COLO668 (cell line): ENCODE data around the gene CSNK1G1.

Experiments
- DNase-seq: peaks from one replicate; lab custom pipeline; 2025; ENCODE audit not compliant: unreplicated experiment; lab: John Stamatoyannopoulos, UW

CSNK1G1 gene

DNA sequence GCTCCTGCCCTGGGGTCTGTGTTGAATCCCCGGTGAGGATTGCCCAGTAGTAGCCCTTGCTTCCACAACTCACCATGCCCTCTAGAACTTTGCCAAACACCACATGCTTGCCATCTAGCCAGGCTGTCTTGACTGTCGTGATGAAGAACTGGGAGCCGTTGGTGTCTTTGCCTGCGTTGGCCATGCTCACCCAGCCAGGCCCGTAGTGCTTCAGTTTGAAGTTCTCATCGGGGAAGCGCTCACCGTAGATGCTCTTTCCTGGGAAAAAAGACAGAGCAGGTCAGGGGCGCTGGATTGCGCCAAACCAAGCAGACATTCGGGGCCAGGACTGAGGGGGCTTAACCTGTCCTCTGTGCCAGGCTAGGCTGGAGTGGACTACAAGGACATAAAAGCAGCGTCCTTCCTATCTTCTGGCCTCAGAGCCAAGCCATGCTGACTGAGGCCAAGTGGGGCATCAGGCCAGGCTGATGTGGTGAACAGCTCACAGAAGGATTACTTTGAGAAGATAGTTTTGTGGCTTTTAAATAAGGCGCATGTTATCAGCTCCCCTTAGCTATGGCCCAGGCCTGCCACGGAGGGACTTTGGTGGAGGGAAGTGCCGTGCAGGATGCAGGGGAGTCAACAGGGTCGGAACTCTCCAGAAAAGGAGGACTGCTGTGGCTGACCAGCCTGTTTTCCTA is 199.2 kb downstream of the CSNK1G1 start:
- DNase-seq, result no peak

DNA sequence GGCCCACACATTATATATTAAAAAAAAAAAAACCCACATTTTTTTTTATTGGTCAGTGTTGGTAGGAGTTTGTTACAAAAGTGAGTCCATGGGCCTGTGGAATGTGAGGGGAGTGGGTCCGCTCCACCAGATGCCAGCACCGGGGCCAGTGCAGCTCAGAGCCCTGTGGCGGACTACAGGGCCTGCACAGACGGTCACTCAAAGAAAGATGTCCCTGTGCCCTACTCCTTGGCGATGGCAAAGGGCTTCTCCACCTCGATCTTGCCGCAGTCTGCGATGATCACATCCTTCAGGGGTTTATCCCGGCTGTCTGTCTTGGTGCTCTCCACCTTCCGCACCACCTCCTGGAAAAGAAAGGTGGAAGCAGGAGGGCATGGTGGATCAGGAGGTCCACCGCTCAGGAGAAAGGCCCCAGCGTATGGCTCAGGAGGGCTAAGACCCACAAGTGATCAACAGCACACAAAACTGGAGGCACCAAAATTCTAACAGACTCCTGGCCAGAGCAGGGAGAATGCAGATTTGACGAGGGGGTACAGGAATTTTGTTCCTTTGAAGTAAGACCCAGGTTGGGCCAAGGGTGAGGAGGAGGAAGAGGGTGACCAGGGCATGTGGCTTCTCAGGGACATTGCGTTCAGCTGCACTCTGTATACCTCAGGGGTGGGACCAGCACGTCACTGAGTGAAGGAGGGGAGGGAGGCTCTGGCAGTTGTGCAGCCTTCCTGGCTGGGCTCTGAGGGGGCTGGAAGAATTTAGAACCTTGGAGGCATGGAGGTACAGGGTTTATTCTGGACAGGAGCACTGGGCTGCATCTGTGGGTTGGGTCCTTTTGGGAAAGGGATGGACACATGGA is 199.9 kb downstream of the CSNK1G1 start:
- no peak for DNase-seq

DNA sequence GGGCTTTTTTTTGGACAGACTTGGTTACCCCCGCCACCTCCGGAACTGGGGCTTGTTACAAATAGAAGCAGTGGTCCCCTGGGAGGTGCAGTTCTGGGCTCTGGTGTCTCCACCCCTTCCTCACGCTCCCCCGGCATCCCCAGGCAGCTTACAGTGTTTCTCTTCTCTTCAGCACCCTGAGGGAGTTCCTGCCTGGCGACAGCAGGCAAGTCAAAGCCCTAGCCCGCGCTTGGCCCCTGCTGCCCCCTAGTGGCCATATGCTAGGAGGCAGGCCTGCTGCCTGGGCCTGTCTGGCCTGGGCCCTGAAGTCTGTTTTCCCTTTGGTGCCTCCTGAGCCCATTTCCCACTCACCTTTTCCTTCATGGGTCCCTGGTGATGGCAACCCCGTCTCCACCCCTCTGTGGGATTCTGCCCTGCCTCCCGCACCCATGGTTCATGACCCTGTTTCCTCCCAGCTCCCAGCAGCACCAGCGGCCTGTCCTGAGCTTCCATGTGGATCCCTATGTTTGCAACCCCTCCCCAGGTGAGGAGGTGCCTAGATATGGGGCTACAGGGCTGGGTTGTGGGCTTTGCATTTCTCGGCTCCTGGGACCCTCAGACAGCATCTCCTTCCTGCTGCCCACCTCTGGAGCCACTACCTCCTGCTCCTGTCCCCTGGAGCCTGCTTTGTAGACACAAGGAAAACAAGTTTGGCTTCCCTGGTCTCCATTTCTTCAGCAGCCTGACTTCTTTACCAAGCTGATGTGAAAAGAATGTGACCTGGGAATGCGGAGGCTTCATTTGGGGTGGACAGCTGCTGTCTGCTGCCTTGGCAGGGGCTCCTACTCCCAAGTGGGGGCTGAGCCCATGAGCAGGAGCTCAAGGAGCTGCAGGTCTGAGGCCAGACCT is 202.2 kb downstream of the CSNK1G1 start:
- peak; percentile 85 for DNase-seq

DNA sequence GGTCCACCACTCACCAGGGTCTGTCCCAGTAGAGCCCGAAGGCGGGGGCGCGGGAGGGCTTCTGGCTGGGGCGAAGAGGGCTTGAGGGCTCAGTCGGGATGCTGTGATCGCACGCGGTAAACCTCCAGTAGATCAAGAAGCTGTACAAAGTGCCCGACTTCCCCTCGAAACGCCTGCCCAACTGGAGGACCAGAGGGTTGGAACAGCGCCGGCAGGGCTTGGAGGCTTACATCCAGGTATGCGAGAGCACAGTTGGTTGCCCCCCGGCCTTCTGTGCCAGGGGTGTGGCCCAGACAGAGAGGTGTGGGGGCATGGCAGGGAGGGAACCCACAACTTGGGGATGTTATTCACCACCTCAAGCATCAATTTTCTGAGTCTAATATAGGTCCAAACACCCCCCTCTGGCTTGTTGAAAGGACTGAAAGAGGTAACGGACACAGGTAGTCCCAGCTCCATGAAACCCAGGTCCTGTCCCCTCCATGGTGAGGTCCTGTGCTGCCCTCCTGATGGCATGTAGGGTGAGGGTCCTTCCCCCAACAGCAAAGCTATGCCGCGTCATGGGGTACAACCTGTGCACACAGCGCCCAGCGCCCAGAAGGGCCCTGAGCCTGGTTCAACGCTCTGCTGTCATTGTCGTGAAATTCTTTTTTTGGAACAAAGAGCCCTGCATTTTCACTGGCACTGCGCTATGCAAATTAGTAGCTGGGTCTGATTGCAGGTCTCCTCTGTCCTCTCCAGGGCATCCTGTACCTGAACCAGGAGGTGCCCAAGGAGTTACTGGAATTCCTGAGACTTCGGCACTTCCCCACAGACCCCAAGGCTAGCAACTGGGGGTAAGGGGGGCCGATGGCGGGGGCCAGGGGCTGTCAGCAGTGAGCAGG is 203.2 kb downstream of the CSNK1G1 start:
- DNase-seq, result peak; percentile 29

DNA sequence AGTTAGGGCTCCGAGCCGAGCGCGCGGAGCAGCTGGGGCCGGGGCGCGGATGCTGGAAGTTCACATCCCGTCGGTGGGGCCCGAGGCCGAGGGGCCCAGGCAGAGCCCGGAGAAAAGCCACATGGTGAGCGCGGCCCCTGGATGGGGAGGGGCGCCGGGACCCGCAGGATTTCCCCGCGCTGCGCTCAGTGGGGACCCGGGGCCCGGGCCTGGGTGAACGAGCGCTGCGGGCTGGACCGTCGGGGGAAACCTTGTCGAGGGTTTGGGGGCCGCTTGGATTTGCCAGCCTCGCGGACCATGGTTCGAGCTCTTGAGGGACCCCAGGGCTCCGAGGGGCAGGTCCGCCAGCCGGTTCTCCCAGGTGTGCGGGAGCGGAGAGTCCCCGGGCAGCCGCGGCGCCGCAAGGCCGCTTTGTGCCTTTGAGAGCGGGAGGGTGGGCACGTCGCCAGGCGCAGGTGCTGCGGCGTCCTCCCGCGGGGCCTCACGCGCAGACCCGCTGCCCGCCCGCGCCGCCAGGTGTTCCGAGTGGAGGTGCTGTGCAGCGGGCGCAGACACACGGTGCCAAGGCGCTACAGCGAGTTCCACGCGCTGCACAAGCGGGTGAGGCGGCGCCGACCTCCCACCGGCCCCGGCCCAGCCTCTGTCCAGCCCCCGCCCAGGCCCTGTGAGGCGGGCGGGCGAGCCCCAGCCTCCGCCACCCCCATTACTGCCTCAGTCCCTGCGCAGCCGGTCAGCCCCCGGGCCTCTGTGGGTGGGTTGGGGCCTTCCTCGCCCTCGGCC is 204.1 kb downstream of the CSNK1G1 start, which contains the start of gene SNX22:
Gene SNX22, plus strand, starts transcription at position 5 of the 780 bp plus-strand sequence. Its CDS starts 45 bp downstream, at position 50.
- DNase-seq, result peak; percentile 63

DNA sequence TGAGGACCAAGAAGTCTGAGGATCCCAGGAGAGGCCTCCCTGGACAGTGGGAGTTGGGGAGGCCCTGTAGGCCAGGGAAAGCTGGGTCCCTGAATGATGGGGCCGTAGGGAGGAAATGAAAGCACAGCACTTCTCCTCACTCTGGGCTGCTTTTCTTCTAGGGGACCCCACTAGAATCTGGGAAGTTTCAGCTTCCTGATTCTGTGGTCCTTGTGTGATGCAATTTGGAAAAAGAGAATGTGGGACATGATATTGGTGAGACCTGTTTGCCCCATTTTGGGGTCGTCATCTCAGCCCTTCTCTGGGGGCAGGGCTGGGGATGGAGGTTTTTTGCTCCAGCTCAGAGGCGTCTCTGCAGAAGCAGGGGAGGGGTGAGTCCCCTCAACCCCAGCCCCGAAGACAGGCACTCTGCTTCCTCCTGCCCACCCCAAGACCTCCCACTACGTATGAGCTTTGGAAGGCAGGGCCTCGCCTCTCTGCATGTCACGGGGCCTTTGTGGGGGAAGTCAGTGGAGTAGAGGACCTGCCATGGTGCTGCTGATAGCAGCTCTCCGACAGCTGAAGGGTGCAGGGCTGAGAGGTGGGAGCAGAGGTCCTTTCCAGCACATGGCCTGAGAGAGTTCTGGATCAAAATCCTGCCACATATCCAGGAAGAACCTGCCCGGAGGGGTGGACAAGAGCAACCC is 205.9 kb downstream of the CSNK1G1 start:
- DNase-seq, result no peak

DNA sequence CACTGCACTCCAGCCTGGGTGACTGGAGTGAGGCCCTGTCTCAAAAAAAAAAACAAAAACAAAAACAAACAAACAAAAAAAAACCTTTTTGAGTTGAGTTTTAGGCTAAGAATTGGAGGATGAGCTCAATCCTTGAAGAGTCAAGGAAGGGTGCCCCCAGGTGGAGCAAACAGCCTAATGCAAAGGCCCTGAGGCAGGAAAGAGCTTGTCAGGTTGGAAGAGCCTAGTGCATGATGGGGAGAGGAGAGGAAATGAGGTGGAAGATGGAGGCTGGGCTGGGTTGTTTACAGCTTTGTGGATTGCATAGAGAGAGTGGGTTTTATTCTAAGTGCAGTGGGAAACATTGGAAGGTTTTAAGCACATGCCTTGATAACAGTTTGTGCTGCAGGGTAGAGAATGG is 206.5 kb downstream of the CSNK1G1 start:
- peak; percentile 10 for DNase-seq

DNA sequence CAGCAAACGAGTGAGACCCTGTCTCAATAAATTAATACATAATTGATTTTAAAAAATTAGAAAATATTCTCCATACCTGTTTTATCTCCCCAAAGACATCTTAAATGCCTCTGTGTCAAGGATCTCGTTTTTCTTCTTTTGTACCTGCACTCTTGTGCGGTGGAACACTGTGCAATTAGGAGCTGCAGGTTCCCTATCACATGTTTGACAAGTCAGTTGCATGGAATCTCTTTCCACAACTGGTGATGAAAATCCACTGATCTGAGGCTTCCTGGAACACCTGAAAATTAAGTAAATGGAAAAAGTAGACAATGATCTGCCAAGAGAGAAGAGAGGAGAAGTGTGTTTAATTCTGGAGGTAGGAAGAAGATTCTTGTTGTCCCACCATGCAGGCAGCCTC is 207.4 kb downstream of the CSNK1G1 start:
- DNase-seq, result no peak

DNA sequence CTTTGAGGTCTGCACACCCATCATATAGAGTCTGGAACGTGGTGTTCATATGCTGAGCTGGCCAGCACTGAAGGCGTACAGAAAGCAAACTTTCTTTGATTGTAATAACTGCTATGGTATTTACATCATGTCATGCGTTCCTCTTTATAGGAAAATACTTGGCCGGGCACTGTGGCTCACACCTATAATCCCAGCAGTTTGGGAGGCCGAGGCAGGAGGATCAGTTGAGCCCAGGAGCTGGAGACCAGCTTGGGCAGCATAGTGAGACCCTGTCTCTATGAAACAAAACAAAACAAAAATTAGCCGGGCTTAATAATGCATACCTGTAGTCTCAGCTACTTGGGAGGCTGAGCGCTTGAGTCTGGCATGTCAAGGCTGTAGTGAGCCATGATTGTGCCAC is 207.8 kb downstream of the CSNK1G1 start:
- no peak for DNase-seq

DNA sequence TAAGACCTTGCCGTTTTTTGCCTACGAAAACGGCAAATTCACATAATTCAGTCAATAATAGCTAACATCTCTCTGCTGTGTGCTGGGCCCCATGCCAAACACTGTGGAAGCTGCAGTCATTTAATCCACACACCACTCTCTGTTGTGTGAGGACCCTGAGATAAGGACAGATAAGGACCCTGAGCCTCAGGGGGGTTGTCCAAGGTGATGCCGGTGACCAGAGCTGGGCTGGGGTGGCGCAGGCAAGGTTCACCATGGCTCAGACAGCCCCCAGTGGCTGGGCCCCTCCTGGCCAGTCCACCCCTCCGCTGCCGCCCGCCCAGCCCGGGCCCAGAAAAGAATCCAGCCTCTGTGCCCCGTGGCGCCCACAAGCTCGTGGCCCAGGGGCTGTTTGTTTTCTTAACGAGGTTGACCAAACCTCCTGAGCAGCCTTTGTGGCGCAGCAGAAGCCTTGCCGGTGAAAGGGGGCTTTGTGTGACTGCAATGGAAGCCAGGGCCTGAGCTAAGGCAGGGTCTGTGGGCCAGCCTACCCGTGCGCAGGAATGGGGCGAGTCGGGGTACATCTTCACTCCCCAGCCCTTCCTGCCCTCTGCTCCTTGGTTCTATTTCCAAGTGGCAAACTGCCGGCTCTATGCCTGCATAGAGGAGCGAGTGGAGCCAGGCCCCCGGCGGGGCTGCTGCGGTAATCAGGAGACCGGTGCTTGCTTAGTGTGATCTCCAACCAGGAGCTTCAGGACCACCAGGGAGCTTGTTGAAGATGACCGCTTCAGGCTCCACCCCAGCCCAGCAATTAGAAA is 208.9 kb downstream of the CSNK1G1 start:
- DNase-seq, result no peak

DNA sequence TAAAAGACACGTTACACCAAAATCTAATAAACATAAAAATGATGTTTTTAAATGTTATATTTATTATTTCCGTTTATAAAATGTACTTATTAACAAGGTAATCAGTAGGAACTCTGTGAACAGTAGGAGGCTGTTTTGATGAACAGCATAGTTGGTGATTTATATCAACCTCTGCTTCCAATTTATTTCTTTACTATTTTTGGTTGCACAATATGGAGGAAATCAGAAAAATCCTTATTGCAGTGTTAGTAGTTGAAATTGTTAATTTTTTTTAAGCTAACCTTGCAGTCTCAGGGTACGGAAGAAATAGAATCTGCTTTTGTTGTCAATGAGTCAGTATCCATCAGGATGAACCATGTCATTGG is 209.5 kb downstream of the CSNK1G1 start:
- DNase-seq, result no peak

DNA sequence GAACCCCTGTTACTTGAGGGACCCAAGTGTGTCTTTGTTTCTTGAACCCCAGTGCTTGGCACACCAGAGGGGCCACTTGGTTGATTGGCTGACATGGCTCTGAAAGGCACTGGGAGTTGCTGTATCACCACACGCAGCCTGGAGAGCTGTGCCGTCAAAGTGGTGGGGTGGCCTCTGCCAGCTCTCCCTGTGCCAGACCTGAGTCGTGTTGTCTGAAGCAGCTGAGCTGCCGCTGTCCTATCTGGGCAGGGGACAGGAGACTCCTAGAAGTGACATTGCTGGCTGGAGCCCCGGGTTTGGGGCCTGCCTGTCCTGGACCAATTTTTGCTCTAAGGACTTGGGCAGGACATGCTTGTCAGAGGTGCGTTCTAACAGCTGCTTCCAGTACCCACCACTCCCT is 209.9 kb downstream of the CSNK1G1 start:
- no peak for DNase-seq

DNA sequence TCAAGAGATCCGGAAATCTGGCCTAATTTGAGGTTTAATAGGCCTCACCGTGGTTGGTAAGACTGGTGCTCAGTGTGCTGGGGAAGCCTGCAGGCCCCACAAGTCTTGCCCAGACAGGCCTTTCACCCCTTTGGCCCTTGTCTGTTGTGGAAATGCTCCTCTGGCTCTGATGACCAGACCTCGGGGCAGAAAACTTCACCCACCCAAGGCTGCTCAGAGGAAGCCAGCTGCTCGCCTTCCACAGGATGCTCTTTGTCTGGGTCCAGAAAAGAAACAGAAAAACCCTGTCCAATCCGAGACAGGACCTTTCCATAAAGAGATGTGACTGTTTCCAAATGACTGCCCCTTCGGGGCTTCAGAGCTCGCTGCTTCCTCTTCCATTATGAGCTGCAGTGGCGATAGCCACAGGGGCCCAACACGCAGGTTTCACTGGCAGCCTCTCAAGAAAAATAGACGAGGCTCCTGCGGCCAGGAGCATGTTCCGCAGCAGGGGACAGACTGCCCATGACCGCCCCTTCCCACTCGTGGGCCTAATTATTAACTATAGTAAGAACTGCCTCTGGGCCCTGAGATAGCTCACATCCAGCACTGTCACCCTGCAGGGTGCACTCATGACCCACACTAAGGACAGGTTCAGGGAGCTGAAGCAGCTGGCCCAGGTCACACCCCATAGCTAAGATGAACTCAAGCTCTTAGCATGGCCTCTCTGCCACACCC is 211.2 kb downstream of the CSNK1G1 start:
- no peak for DNase-seq

DNA sequence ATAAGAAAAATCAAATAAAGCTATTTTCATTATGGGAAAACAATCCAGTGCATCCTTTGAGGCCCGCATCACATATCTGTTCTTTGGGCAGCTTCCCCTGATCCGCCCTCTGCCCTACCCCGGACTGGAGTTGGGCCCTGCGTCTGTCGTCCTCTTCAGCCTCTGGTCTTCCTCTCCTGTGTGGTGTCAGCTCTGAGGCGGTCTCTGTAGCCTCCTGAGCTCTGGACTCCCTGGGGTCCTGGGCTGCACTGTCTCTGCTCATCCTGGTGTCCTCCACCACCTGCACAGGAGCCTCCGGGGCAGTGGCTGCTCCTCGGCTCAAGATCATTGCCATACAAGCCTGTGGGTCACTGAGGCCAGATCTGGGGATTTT is 211.8 kb downstream of the CSNK1G1 start:
- DNase-seq, result no peak

DNA sequence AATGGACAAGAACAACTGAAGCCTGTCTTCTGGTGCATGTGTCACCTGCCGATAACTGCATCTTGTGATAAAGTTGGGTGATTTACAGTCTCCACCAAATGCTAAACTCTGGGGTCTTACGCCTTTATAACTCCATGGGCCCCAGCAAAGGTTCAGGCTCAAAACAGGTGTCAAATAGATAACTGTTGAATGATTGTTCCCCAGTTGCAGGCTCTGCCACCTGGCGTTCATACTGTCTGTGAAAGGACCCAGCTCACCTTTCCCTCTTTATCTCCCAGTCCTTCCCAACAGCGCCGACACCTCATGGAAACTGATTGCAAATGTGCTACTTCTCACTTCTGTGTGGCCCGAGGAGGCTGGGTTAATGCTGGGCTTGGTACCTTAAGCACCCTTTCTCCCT is 212.7 kb downstream of the CSNK1G1 start:
- DNase-seq, result no peak

DNA sequence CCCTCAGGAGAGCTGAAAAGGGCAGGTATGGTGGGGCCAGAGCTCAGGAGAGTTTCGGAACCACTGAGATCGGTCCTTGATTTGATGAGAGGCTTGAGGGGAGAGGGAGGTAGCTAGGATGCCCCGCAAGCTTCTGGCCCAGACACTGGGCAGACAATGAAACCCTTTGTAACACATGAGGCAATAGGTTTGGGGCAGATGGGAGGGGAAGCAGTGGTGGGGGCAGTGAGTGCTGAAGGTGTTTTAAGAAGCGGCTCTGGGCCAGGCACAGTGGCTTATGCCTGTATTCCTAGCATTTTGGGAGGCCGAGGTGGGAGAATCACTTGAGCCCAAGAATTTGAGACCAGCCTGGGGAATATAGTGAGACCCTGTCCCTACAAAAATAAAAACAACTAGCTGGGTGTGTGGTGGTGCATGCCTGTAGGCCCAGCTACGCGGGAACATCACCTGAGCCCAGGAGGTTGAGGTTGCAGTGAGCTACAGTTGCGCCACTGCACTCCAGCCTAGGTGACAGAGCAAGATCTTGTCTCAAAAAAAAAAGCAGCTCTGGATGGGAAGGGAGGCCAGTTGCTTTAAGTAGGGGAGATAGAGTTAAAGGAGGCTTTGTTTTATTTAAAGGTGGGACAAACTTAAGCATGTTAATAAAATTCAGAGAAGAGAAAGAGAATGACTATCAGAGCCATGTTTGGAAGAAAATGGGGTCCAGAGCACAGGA is 214.0 kb downstream of the CSNK1G1 start:
- no peak for DNase-seq

DNA sequence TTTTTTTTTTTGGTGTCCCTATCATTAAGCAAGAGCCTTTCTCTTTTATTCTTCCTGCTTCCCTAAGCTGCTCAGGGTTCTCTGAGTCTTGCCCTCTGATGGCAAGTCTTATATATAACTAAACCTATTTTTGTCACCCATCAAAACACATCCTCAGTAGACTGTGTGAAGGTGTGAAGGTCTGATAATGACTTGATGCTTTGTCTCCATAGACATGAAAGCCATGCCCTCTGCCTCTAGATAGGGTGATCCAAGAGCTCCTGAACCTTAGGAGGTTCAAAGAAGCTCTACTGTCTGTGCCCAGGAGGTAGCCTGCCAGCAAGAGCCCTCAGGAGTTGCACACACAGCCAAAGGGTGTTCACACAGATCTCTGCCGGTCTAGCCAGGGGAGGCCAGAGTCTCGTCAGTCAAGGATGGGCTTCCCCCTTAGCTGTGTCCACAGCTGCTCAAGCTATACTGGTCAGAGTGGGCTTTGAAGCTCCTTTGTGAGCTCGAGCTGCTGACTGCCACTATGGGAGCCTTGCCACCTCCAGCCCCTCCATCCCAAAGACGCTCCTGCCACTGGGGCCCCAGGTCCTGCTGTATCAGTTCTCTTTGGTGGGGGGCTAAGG is 217.5 kb downstream of the CSNK1G1 start:
- DNase-seq, result no peak
